GM12878 (cell line): ENCODE data around the gene SMTNL2. TPM values are rescaled to one million over a fixed set of nuclear protein-coding genes. Genes with fewer than 3 reads are reported as not detected.

Experiments
- ATAC-seq: fragments of 200-7000 bp; cut with Tn5 transposase; 3 replicates; pipeline ENCODE4 v1.9.1; 2020; ENCODE audit warnings: mild to moderate bottlenecking, moderate library complexity
- BruUV-seq: library from RNA; stranded (reverse); fragments of 400-500 nt; replicated peaks from 2 replicates; lab custom pipeline; 2021; lab: Mats Ljungman, UMichigan
- CTCF ChIA-PET: fragments of 300-600 bp; sonication (Branson Sonifier 250); formaldehyde crosslinking; extraction: SDS; loops from one replicate; lab custom pipeline; 2021; ENCODE audit warnings: inconsistent platforms; lab: Yijun Ruan, JAX
- POLR2A ChIA-PET: fragments of 350-600 bp; formaldehyde crosslinking; extraction: SDS; loops from one replicate; lab custom pipeline; 2021; ENCODE audit warnings: inconsistent platforms; lab: Charles Lee
- RAD21 ChIA-PET: fragments of 300-600 bp; sonication (Branson Sonifier 250); formaldehyde crosslinking; loops from one replicate; lab custom pipeline; 2023; ENCODE audit warnings: antibody characterized with exemption; ENCODE audit not compliant: unreplicated experiment; lab: Charles Lee
- SMC1A ChIA-PET: fragments of 300-600 bp; sonication (Branson Sonifier 250); formaldehyde crosslinking; loops from one replicate; lab custom pipeline; 2023; ENCODE audit not compliant: unreplicated experiment, uncharacterized antibody; lab: Charles Lee
- DNase-seq: peaks from one replicate; pipeline ENCODE4 v3.0.0-alpha.2; 2011; ENCODE audit warnings: low read depth, low spot score
- FAIRE-seq: peaks from 3 replicates; lab custom pipeline; 2011; peaks lifted over from hg19 to GRCh38; lab: Jason Lieb, UNC
- H2AFZ ChIP-seq: 2 replicates; pipeline ENCODE4 v1.6.0; 2011; ENCODE audit warnings: low read depth, low read length, control low read depth; ENCODE audit not compliant: control insufficient read depth
- H3K27ac ChIP-seq: 2 replicates; pipeline ENCODE4 v1.5.1; 2011; ENCODE audit warnings: control low read depth; ENCODE audit not compliant: control insufficient read depth, insufficient read depth
- H3K27me3 ChIP-seq, 2 experiments: replicated peaks in 1 of 2; 2 replicates each; pipeline versions ENCODE4 v1.6.0 to v1.6.1; 2011; ENCODE audit warnings: low read length in 1 of 2; ENCODE audit not compliant: control insufficient read depth in 2 of 2, insufficient read depth in 2 of 2
- H3K36me3 ChIP-seq, 2 experiments: 2 replicates each; pipeline ENCODE4 v1.5.1; 2011; ENCODE audit warnings: low read length in 1 of 2; ENCODE audit not compliant: control insufficient read depth in 2 of 2, insufficient read depth in 2 of 2
- H3K4me1 ChIP-seq: 2 replicates; pipeline ENCODE4 v1.6.1; 2011; ENCODE audit warnings: mild to moderate bottlenecking, low read length, moderate library complexity, mixed read lengths; ENCODE audit not compliant: control insufficient read depth, insufficient read depth
- H3K4me2 ChIP-seq: 2 replicates; pipeline ENCODE4 v1.6.0; 2011; ENCODE audit warnings: control low read depth; ENCODE audit not compliant: control insufficient read depth, insufficient read depth
- H3K4me3 ChIP-seq: fragments of 200-600 bp; sonication (generic); 2 replicates; pipeline ENCODE4 v1.5.1; 2016
- H3K79me2 ChIP-seq: 2 replicates; pipeline ENCODE4 v1.6.0; 2011; ENCODE audit warnings: low read length; ENCODE audit not compliant: control insufficient read depth, insufficient read depth
- H3K9ac ChIP-seq: 2 replicates; pipeline ENCODE4 v1.8.0; 2011; ENCODE audit warnings: low read length, control low read depth, mixed read lengths; ENCODE audit not compliant: control insufficient read depth, insufficient read depth
- H3K9me3 ChIP-seq: replicated peaks from 3 replicates; pipeline ENCODE4 v1.5.1; 2011; ENCODE audit warnings: mild to moderate bottlenecking, low read length; ENCODE audit not compliant: control insufficient read depth, insufficient read depth
- H4K20me1 ChIP-seq: 2 replicates; pipeline ENCODE4 v1.6.0; 2011; ENCODE audit not compliant: control insufficient read depth, insufficient read depth
- GABPA ChIP-seq: IDR thresholded peaks from 2 replicates; pipeline ENCODE4 v1.6.1; 2014; ENCODE audit warnings: antibody characterized with exemption, low read depth, mild to moderate bottlenecking, inconsistent platforms
- POLR2A ChIP-seq: IDR thresholded peaks from 2 replicates; pipeline ENCODE4 v1.6.1; 2011; ENCODE audit warnings: low read depth, mild to moderate bottlenecking, low read length
- SRF ChIP-seq, 2 experiments: IDR thresholded peaks; 2 replicates each; pipeline ENCODE4 v1.6.1; 2011; ENCODE audit warnings: low read depth in 2 of 2, low read length in 2 of 2, mild to moderate bottlenecking in 1 of 2, moderate library complexity in 1 of 2
- WGBS: methylation state at CpG from one replicate; pipeline ENCODE4 v1.1.6; 2016; ENCODE audit warnings: low lambda C conversion rate; ENCODE audit not compliant: insufficient replicate concordance, insufficient coverage; ENCODE audit errors: missing lambda C conversion rate; 5-methylcytosine and 5-hydroxymethylcytosine counted together
- in situ Hi-C: fragments of 300-500 bp; cut with MboI; formaldehyde crosslinking; loops from 9 replicates; pipeline ENCODE4 v1.14.3; 2018; ENCODE audit warnings: mixed read lengths
- intact Hi-C: fragments of 100-400 bp; cut with micrococcal nuclease; formaldehyde crosslinking; loops from one replicate; pipeline ENCODE4 v1.14.2; 2022; ENCODE audit not compliant: unreplicated experiment
- polyA plus RNA-seq, 11 experiments: library from polyadenylated mRNA; depleted of rRNA in 4 of 11; unstranded in 6 of 11; stranded (reverse) in 5 of 11; fragments of >200 nt; fragmentation: Nextera tagmentation in 4 of 11; fragmentation: Illumina TruSeq in 1 of 11; extraction: Ambion mirVana in 4 of 11; extraction: Trizol in 1 of 11; gene quantifications; 1 replicate in 1 of 11; 2 replicates in 10 of 11; pipeline versions ENCODE4 v1.2.1 to v1.2.3, GENCODE V29; 2011 to 2016; ENCODE audit warnings: inconsistent platforms in 2 of 11, missing spikeins in 2 of 11, low read depth in 1 of 11
- total RNA-seq, 4 experiments: library from RNA; depleted of rRNA in 3 of 4; stranded (reverse); fragments of >200 nt in 3 of 4; fragmentation: Illumina TruSeq in 1 of 4; extraction: Trizol in 1 of 4; gene quantifications; 2 replicates each; pipeline versions ENCODE4 v1.2.1 to v1.2.3, GENCODE V29; 2013 to 2021

SMTNL2 gene
- total and polyA plus RNA-seq, 10 of the 15 experiments (the other 5 are each of a cell fraction or from before 2014, with no cell fraction given): not detected

DNA sequence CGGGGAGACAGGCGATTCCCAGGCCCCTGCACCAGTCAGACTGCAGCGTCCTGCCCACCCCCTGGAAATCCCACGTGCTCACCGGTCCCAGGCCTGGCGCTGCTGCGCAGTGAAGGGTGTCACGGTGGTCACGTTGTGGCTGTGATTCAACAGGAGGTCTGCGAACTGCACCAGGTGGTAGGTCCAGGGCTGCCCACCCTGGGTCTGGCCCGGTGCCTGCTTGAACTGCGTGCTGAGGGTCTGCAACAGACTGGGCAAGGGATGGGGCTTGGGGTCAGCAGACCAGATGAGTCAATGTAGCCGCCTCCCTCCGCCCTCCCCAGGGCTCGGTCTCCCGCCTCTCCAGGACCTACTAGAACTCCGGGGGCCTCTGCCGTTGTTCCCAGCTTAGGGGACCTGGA is 36.3 kb upstream of the SMTNL2 start:
- in situ Hi-C loops: no loop called here
- Histone ChIP-seq H4K20me1 (no peaks in the 10 kb centered on the region; the same call in none of the 2 replicates), H2AFZ (no peak overlapping the region), H3K27ac (no peak overlapping the region), H3K4me1 (no peaks in the 10 kb centered on the region), H3K9ac (no peak overlapping the region), H3K9me3 (no peaks in the 10 kb centered on the region), H3K27me3 (no peaks in the 10 kb centered on the region), H3K4me2 (no peak overlapping the region), H3K36me3 (peaks cover 33 to 50% of the 10 kb centered on the region in 2 experiments), H3K4me3 (no peak overlapping the region), H3K79me2 (peaks cover under 1% of the 10 kb centered on the region; the same call in 1 of the 2 replicates)
- TF ChIP-seq SRF (IDR thresholded peaks at IDR 0.05; ENCODE audit: low read depth in 2 of 2, low read length in 2 of 2): no peak
- ChIA-PET POLR2A (no interaction called here), RAD21 (no interaction called here), SMC1A (no interaction called here), CTCF (no interaction called here)
- intact Hi-C loops: no loop called here
- FAIRE-seq (no peak), DNase-seq (no peak), ATAC-seq (no peak)
- WGBS: 91% methylated on average over 18 of the region's 18 CpGs
- BruUV-seq: no TSS peak

DNA sequence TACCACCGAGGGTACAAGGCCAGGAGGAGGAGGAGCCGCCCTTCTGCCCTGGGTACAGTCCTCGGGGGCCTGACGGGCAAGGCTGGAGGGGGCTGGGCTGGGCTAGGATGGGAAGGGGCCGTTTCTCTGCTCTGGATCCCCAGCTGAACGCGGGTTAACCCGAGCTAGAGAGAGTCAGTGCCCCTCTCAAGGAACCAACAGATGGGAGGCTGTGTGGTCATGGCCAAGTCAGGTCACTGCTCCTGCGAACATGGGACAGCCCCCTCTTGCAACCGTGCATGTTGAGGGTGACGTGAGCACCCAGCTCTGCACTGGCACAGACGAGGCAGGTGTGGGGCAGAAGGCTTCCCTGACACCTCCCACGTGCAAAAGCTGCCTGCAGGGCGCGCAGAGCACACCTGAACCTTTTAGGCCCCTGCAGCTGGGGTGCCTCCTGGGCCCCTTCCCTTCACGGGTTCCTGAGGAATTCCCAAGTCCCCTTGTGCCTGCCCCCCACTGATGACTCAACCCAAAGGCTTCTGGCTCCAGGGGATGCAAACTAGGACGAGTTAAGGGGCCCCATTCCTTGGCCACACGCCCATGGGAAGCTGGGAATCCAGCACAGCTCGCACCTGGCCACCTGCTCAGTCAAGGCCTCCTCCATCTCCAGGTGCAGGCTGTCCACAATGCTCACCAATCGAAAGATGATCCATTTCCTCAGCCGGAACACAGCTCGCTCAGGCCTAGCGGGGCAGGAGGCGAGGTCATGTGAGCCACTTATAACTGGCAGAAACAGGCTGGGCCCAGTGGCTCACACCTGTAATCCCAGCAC is 35.4 kb upstream of the SMTNL2 start:
- Histone ChIP-seq H3K4me1 (peaks cover 8% of the 10 kb centered on the region; the same call in 1 of the 2 replicates), H3K4me3 (no peak overlapping the region), H3K9me3 (no peaks in the 10 kb centered on the region), H3K4me2 (no peak overlapping the region), H4K20me1 (no peaks in the 10 kb centered on the region; the same call in none of the 2 replicates), H3K27me3 (no peaks in the 10 kb centered on the region), H2AFZ (no peak overlapping the region), H3K9ac (no peak overlapping the region), H3K27ac (no peak overlapping the region), H3K79me2 (peaks cover 10% of the 10 kb centered on the region), H3K36me3 (peaks cover 36 to 46% of the 10 kb centered on the region in 2 experiments)
- no peak for DNase-seq
- ChIA-PET POLR2A (interaction anchor here (0.5 to 0.6 kb wide), 3 partner anchors 33 to 475 kb away, joined by 3 to 7 read pairs (median 5); no protein-coding TSS in a partner anchor), CTCF (interaction anchor here (1.4 to 1.6 kb wide), 2 partner anchors 14 to 17 kb away, joined by 3 read pairs; no protein-coding TSS in a partner anchor), SMC1A (no interaction called here), RAD21 (interaction anchor here (0.6 kb wide), 1 partner anchor 343 kb away, joined by 3 read pairs; no protein-coding TSS in a partner anchor)
- in situ Hi-C loops: no loop called here
- intact Hi-C loops: no loop called here
- no peak for ATAC-seq
- no TSS peak for BruUV-seq
- FAIRE-seq: no peak
- 90% methylated on average over 24 of the region's 24 CpGs for WGBS
- TF ChIP-seq GABPA: no peak
- peak; percentile 39; the same call in 1 of the 2 replicates for TF ChIP-seq POLR2A
